ENCODE measurements around the gene HOXB4.

HOXB4 gene

GRCh38 chr17:48588074-48588415, 9.9 kb upstream of the HOXB4 start:
- Mint-ChIP-seq H3K27me3 (ENCODE audit: low read depth, poor library complexity) (peaks cover 15% of the 10 kb centered on the region), H3K4me1 (peaks cover 22% of the 10 kb centered on the region), H3K4me3 (peak overlapping the region; percentile 99), H3K9me3 (peaks cover 4% of the 10 kb centered on the region), H3K36me3 (ENCODE audit: low read depth) (peaks cover 100% of the 10 kb centered on the region), H3K27ac (peak overlapping the region; percentile 100)
- DNase-seq, result no peak
- no peak for TF ChIP-seq CTCF (IDR thresholded peaks at IDR 0.05)

- Mint-ChIP-seq H3K27ac (peak overlapping the region; percentile 100), H3K27me3 (ENCODE audit: low read depth, poor library complexity) (peaks cover 15% of the 10 kb centered on the region), H3K9me3 (peaks cover 4% of the 10 kb centered on the region), H3K4me3 (peak overlapping the region; percentile 99), H3K36me3 (ENCODE audit: low read depth) (peaks cover 100% of the 10 kb centered on the region), H3K4me1 (peaks cover 28% of the 10 kb centered on the region)
- TF ChIP-seq CTCF (IDR thresholded peaks at IDR 0.05), result no peak
- no peak for DNase-seq
Observed at GRCh38 chr17:48587276-48588073, 9.3 kb upstream of the HOXB4 start.

- peak overlapping the region; percentile 100 for H3K27ac Mint-ChIP-seq
- peaks cover 15% of the 10 kb centered on the region for H3K27me3 Mint-ChIP-seq (ENCODE audit: low read depth, poor library complexity)
- peaks cover 4% of the 10 kb centered on the region for H3K9me3 Mint-ChIP-seq
- peaks cover 98% of the 10 kb centered on the region for H3K36me3 Mint-ChIP-seq (ENCODE audit: low read depth)
- peak overlapping the region; percentile 99 for H3K4me3 Mint-ChIP-seq
- no peak for DNase-seq
- TF ChIP-seq CTCF (IDR thresholded peaks at IDR 0.05), result no peak
- peaks cover 29% of the 10 kb centered on the region for H3K4me1 Mint-ChIP-seq
Observed at GRCh38 chr17:48586355-48587258, 8.5 kb upstream of the HOXB4 start.

GRCh38 chr17:48584223-48584741, 6.1 kb upstream of the HOXB4 start:
- no peaks in the 10 kb centered on the region for H3K9me3 Mint-ChIP-seq
- DNase-seq, result no peak
- peaks cover 7% of the 10 kb centered on the region for H3K27me3 Mint-ChIP-seq (ENCODE audit: low read depth, poor library complexity)
- peaks cover 50% of the 10 kb centered on the region for H3K4me1 Mint-ChIP-seq
- peak overlapping the region; percentile 100 for H3K27ac Mint-ChIP-seq
- TF ChIP-seq CTCF (IDR thresholded peaks at IDR 0.05), result no peak
- peaks cover 88% of the 10 kb centered on the region for H3K36me3 Mint-ChIP-seq (ENCODE audit: low read depth)
- peak overlapping the region; percentile 99 for H3K4me3 Mint-ChIP-seq

- no peak for TF ChIP-seq CTCF (IDR thresholded peaks at IDR 0.05)
- DNase-seq, result no peak
- H3K27ac Mint-ChIP-seq, result peak overlapping the region; percentile 100
- no peaks in the 10 kb centered on the region for H3K9me3 Mint-ChIP-seq
- H3K4me3 Mint-ChIP-seq, result peak overlapping the region; percentile 99
- peaks cover 5% of the 10 kb centered on the region for H3K27me3 Mint-ChIP-seq (ENCODE audit: low read depth, poor library complexity)
- peaks cover 56% of the 10 kb centered on the region for H3K4me1 Mint-ChIP-seq
- peaks cover 88% of the 10 kb centered on the region for H3K36me3 Mint-ChIP-seq (ENCODE audit: low read depth)
Observed at GRCh38 chr17:48583708-48584222, 5.6 kb upstream of the HOXB4 start.

All from nephron progenitor cell (in vitro differentiated cells).